H1 (cell line): ENCODE results near the gene KLK5. TPM values are rescaled to one million over a fixed set of nuclear protein-coding genes. Genes with fewer than 3 reads are reported as not detected.
"Not testable (repeated sequence)": the region's sequence is repeated elsewhere in the genome, so short reads cannot be mapped to it uniquely, and the experiment has no call there.

Experiments used
- CTCF ChIA-PET: fragments of 300-600 bp; sonication (Branson Sonifier 250); formaldehyde crosslinking; loops from one replicate; lab custom pipeline; 2021; ENCODE audit not compliant: partially characterized antibody; lab: Charles Lee
- POLR2A ChIA-PET: fragments of 300-600 bp; sonication (Branson Sonifier 250); formaldehyde crosslinking; loops from one replicate; lab custom pipeline; 2021; ENCODE audit warnings: inconsistent platforms; ENCODE audit not compliant: partially characterized antibody; lab: Charles Lee
- DNase-seq, 2 experiments: peaks; one replicate each; pipeline versions ENCODE4 v3.0.0 to v3.0.0-alpha.2; 2010 to 2022; ENCODE audit warnings: low spot score in 2 of 2, low read depth in 1 of 2, mixed read lengths in 1 of 2
- FAIRE-seq: peaks from 2 replicates; lab custom pipeline; 2011; peaks lifted over from hg19 to GRCh38; lab: Jason Lieb, UNC
- H2AFZ ChIP-seq: 2 replicates; pipeline ENCODE4 v1.8.1; 2012; ENCODE audit warnings: low read length, inconsistent platforms
- H2AK5ac ChIP-seq: 2 replicates; pipeline ENCODE4 v1.6.1; 2013; ENCODE audit warnings: low read depth, low read length
- H2BK120ac ChIP-seq: replicated peaks from 2 replicates; pipeline ENCODE3; 2013; ENCODE audit warnings: low read depth, low read length, inconsistent platforms
- H2BK12ac ChIP-seq: 2 replicates; pipeline ENCODE4 v1.6.1; 2013; ENCODE audit warnings: low read depth, low read length
- H2BK15ac ChIP-seq: 2 replicates; pipeline ENCODE4 v1.6.1; 2013; ENCODE audit warnings: low read length
- H2BK20ac ChIP-seq: 2 replicates; pipeline ENCODE4 v1.6.1; 2013; ENCODE audit warnings: low read length
- H2BK5ac ChIP-seq: 2 replicates; pipeline ENCODE4 v1.6.1; 2013; ENCODE audit warnings: low read depth, low read length
- H3K14ac ChIP-seq: 2 replicates; pipeline ENCODE4 v1.6.1; 2013; ENCODE audit warnings: inconsistent platforms; ENCODE audit not compliant: insufficient read length
- H3K18ac ChIP-seq: 2 replicates; pipeline ENCODE4 v1.6.1; 2013; ENCODE audit warnings: low read length; ENCODE audit errors: extremely low read depth
- H3K23ac ChIP-seq: 2 replicates; pipeline ENCODE4 v1.6.1; 2013; ENCODE audit warnings: inconsistent platforms; ENCODE audit not compliant: insufficient read length
- H3K23me2 ChIP-seq: 2 replicates; pipeline ENCODE4 v1.6.1; 2013; ENCODE audit warnings: low read depth, low read length
- H3K27ac ChIP-seq: 2 replicates; pipeline ENCODE4 v1.6.1; 2011; ENCODE audit warnings: low read depth, low read length, inconsistent platforms
- H3K27me3 ChIP-seq, 4 experiments: replicated peaks in 1 of 4; 1 replicate in 1 of 4; 2 replicates in 3 of 4; pipeline versions ENCODE4 v1.6.1 to v1.8.1; 2011 to 2013; ENCODE audit warnings: low read length in 3 of 4, mild to moderate bottlenecking in 3 of 4, inconsistent platforms in 2 of 4, mixed read lengths in 2 of 4, moderate library complexity in 1 of 4; ENCODE audit not compliant: control insufficient read depth in 3 of 4, insufficient read depth in 3 of 4; ENCODE audit errors: extremely low read depth in 1 of 4
- H3K36me3 ChIP-seq, 4 experiments: 2 replicates each; pipeline versions ENCODE4 v1.6.1 to v1.8.1; 2011 to 2013; ENCODE audit warnings: mild to moderate bottlenecking in 4 of 4, low read length in 3 of 4, moderate library complexity in 2 of 4, control low read depth in 1 of 4, inconsistent platforms in 1 of 4; ENCODE audit not compliant: insufficient read depth in 4 of 4, control insufficient read depth in 2 of 4
- H3K4ac ChIP-seq: replicated peaks from 2 replicates; pipeline ENCODE3; 2013; ENCODE audit warnings: low read length, low read depth, mixed read lengths, inconsistent platforms; ENCODE audit not compliant: insufficient read length
- H3K4me1 ChIP-seq, 4 experiments: replicated peaks in 1 of 4; 1 replicate in 1 of 4; 2 replicates in 3 of 4; pipeline versions ENCODE4 v1.6.1 to v1.8.1; 2011 to 2013; ENCODE audit warnings: low read length in 3 of 4, inconsistent platforms in 2 of 4, mixed read lengths in 1 of 4; ENCODE audit not compliant: insufficient read depth in 4 of 4, control insufficient read depth in 3 of 4
- H3K4me2 ChIP-seq, 2 experiments: 2 replicates each; pipeline versions ENCODE4 v1.6.1 to v1.8.1; 2011 to 2013; ENCODE audit warnings: low read depth in 2 of 2, low read length in 2 of 2, control low read depth in 1 of 2, inconsistent platforms in 1 of 2, mild to moderate bottlenecking in 1 of 2; ENCODE audit not compliant: insufficient read depth in 1 of 2
- H3K4me3 ChIP-seq, 4 experiments: fragments of 200-600, 300-600 bp in 1 of 4; sonication (generic), shearing (Covaris generic), sonication (Bioruptor Twin) in 1 of 4; 2 replicates each; pipeline versions ENCODE4 v1.5.1 to v1.8.1; 2011 to 2016; ENCODE audit warnings: low read length in 4 of 4, low read depth in 3 of 4, control low read depth in 2 of 4, inconsistent platforms in 2 of 4, mild to moderate bottlenecking in 2 of 4, mixed read lengths in 1 of 4, moderate library complexity in 1 of 4; ENCODE audit not compliant: insufficient read depth in 2 of 4; ENCODE audit errors: extremely low read depth in 1 of 4
- H3K56ac ChIP-seq: replicated peaks from 2 replicates; pipeline ENCODE3; 2013; ENCODE audit warnings: low read depth, mild to moderate bottlenecking, mixed read lengths, low read length, inconsistent platforms; ENCODE audit not compliant: insufficient read length
- H3K79me1 ChIP-seq: 2 replicates; pipeline ENCODE4 v1.6.1; 2013; ENCODE audit warnings: low read depth, low read length, control low read depth
- H3K79me2 ChIP-seq, 2 experiments: 2 replicates each; pipeline versions ENCODE4 v1.6.1 to v1.8.1; 2012 to 2013; ENCODE audit warnings: low read length in 2 of 2, mild to moderate bottlenecking in 2 of 2, inconsistent platforms in 1 of 2; ENCODE audit not compliant: insufficient read depth in 2 of 2, control insufficient read depth in 1 of 2
- H3K9ac ChIP-seq, 4 experiments: replicated peaks in 1 of 4; 1 replicate in 1 of 4; 2 replicates in 3 of 4; pipeline versions ENCODE4 v1.6.1 to v1.8.1; 2011 to 2013; ENCODE audit warnings: low read depth in 3 of 4, low read length in 3 of 4, control low read depth in 2 of 4, mild to moderate bottlenecking in 2 of 4, moderate library complexity in 2 of 4, inconsistent platforms in 1 of 4; ENCODE audit errors: extremely low read depth in 1 of 4
- H3K9me3 ChIP-seq, 2 experiments: 2 replicates each; pipeline versions ENCODE4 v1.6.1 to v1.8.1; 2012 to 2013; ENCODE audit warnings: mild to moderate bottlenecking in 2 of 2, moderate library complexity in 2 of 2, control low read depth in 1 of 2, inconsistent platforms in 1 of 2, low read depth in 1 of 2, low read length in 1 of 2, mixed read lengths in 1 of 2; ENCODE audit not compliant: insufficient read depth in 2 of 2
- H4K20me1 ChIP-seq, 2 experiments: replicated peaks in 1 of 2; 2 replicates each; pipeline versions ENCODE3 to v1.8.1; 2011 to 2013; ENCODE audit warnings: inconsistent platforms in 2 of 2, low read length in 2 of 2, mild to moderate bottlenecking in 1 of 2; ENCODE audit not compliant: insufficient read depth in 2 of 2, control insufficient read depth in 1 of 2
- H4K5ac ChIP-seq: 2 replicates; pipeline ENCODE4 v1.6.1; 2013; ENCODE audit warnings: low read length, low read depth, mixed read lengths, inconsistent platforms; ENCODE audit not compliant: insufficient read length
- H4K8ac ChIP-seq: 2 replicates; pipeline ENCODE4 v1.8.0; 2013; ENCODE audit warnings: mild to moderate bottlenecking, moderate library complexity, low read length, inconsistent platforms; ENCODE audit not compliant: insufficient read depth; ENCODE audit errors: extremely low read depth
- H4K91ac ChIP-seq: replicated peaks from 2 replicates; pipeline ENCODE3; 2013; ENCODE audit warnings: low read length, mixed read lengths, inconsistent platforms; ENCODE audit not compliant: insufficient read length
- WGBS, 2 experiments: shearing (Covaris generic) in 1 of 2; methylation state at CpG; one replicate each; pipeline versions ENCODE4 v1.1.6 to v1.1.7; 2013 to 2015; ENCODE audit warnings: low lambda C conversion rate in 2 of 2, mixed read lengths in 2 of 2, inconsistent platforms in 1 of 2, low coverage in 1 of 2, missing lambda C conversion rate in 1 of 2; ENCODE audit not compliant: insufficient replicate concordance in 2 of 2, insufficient coverage in 1 of 2, insufficient read length in 1 of 2; ENCODE audit errors: extremely low coverage in 1 of 2, missing lambda C conversion rate in 1 of 2; 5-methylcytosine and 5-hydroxymethylcytosine counted together
- polyA plus RNA-seq, 7 experiments: library from polyadenylated mRNA; depleted of rRNA in 3 of 7; stranded (reverse) in 5 of 7; unstranded in 2 of 7; fragments of >200 nt in 5 of 7; fragments of 200-250 nt in 2 of 7; gene quantifications; 1 replicate in 5 of 7; 2 replicates in 1 of 7; 4 replicates in 1 of 7; pipeline versions ENCODE4 v1.2.1 to v1.2.3, GENCODE V29; 2011 to 2013; ENCODE audit warnings: missing spikeins in 2 of 7, mixed read lengths in 2 of 7
- total RNA-seq: library from RNA; stranded (reverse); fragmentation: NEBNext Ultra II Directional; extraction: Animal tissue kit (Norgen Biotek cat#: 25700); gene quantifications from 2 replicates; pipeline ENCODE4 v1.2.1, GENCODE V29; 2021

The KLK5 gene
- total and polyA plus RNA-seq, 2 of the 8 experiments (the other 6 are each of a cell fraction or from before 2014, with no cell fraction given): 0.76 to 2.0 TPM

GRCh38 chr19:50984416-50984815, 31.6 kb upstream of the KLK5 start:
- H4K20me1 ChIP-seq, H2AFZ ChIP-seq, H4K91ac ChIP-seq, H3K79me2 ChIP-seq, H3K9me3 ChIP-seq, H3K27me3 ChIP-seq, H2BK15ac ChIP-seq, FAIRE-seq, H3K36me3 ChIP-seq, H4K8ac ChIP-seq, H3K79me1 ChIP-seq, H3K18ac ChIP-seq, H2BK12ac ChIP-seq, H3K9ac ChIP-seq, POLR2A ChIA-PET, DNase-seq, H2BK5ac ChIP-seq, H2BK20ac ChIP-seq, H3K27ac ChIP-seq, H3K23ac ChIP-seq, H3K4ac ChIP-seq, H3K23me2 ChIP-seq, H4K5ac ChIP-seq, H3K56ac ChIP-seq, H2AK5ac ChIP-seq, H3K14ac ChIP-seq, H2BK120ac ChIP-seq: not testable (repeated sequence)
- Histone ChIP-seq H3K4me3 (peak overlapping the region in 1 of 4 experiments; percentile 57; a peak in 2 of 8 replicates), H3K4me1 (peaks cover 0 to 16% (median 5%) of the 10 kb centered on the region in 4 experiments; a peak in 4 of 7 replicates), H3K4me2 (peak overlapping the region in 1 of 2 experiments; percentile 56; a peak in 1 of 4 replicates)
- 83% methylated on average over 14 of the region's 14 CpGs; no CpG with 5 or more reads in 1 of the 2 experiments for WGBS, 2 experiments
- CTCF ChIA-PET: interaction anchor here (0.5 to 0.9 kb wide), 2 partner anchors 10 to 11 kb away, joined by 3 to 4 read pairs; no protein-coding TSS in a partner anchor
